ENCODE measurements around the gene B3GNT3. TPM values are rescaled to one million over a fixed set of nuclear protein-coding genes. Genes with fewer than 3 reads are reported as not detected.

B3GNT3 gene
- total RNA-seq, 1 donor from 2014 or later = not detected

GRCh38 chr19:17834350-17835181 is 39.6 kb downstream of the B3GNT3 start:
- no peak overlapping the region for H3K27ac Mint-ChIP-seq (ENCODE audit: unreplicated experiment)
- H3K36me3 Mint-ChIP-seq (ENCODE audit: low read depth) = no peaks in the 10 kb centered on the region
- H3K27me3 Mint-ChIP-seq (ENCODE audit: low read depth) = peaks cover 30% of the 10 kb centered on the region
- no peak for TF ChIP-seq CTCF (conservative IDR thresholded peaks at IDR 0.05)
- peak overlapping the region; percentile 41 for H3K4me3 Mint-ChIP-seq
- peak; percentile 26 for DNase-seq (ENCODE audit: low read depth, low spot score)
- H3K9me3 Mint-ChIP-seq = no peaks in the 10 kb centered on the region
- peaks cover 18% of the 10 kb centered on the region for H3K4me1 Mint-ChIP-seq

- Mint-ChIP-seq H3K27ac (ENCODE audit: unreplicated experiment) (no peak overlapping the region), H3K4me3 (peak overlapping the region; percentile 25), H3K4me1 (peaks cover 16% of the 10 kb centered on the region), H3K36me3 (ENCODE audit: low read depth) (no peaks in the 10 kb centered on the region), H3K27me3 (ENCODE audit: low read depth) (peaks cover 30% of the 10 kb centered on the region), H3K9me3 (no peaks in the 10 kb centered on the region)
- DNase-seq (ENCODE audit: low read depth, low spot score) = no peak
- no peak for TF ChIP-seq CTCF (conservative IDR thresholded peaks at IDR 0.05)
These were observed 40.5 kb downstream of the B3GNT3 start for GRCh38 chr19:17835182-17836006.

- Mint-ChIP-seq H3K27me3 (ENCODE audit: low read depth) (peaks cover 36% of the 10 kb centered on the region), H3K27ac (ENCODE audit: unreplicated experiment) (no peak overlapping the region), H3K36me3 (ENCODE audit: low read depth) (no peaks in the 10 kb centered on the region), H3K9me3 (no peaks in the 10 kb centered on the region), H3K4me3 (no peak overlapping the region), H3K4me1 (peaks cover 19% of the 10 kb centered on the region)
- no peak for DNase-seq (ENCODE audit: low read depth, low spot score)
- no peak for TF ChIP-seq CTCF (conservative IDR thresholded peaks at IDR 0.05)
These were observed 41.6 kb downstream of the B3GNT3 start for GRCh38 chr19:17836530-17836929.

GRCh38 chr19:17837972-17838371 is 43.0 kb downstream of the B3GNT3 start:
- Mint-ChIP-seq H3K4me1 (peaks cover 24% of the 10 kb centered on the region), H3K27me3 (ENCODE audit: low read depth) (peaks cover 41% of the 10 kb centered on the region), H3K36me3 (ENCODE audit: low read depth) (no peaks in the 10 kb centered on the region), H3K27ac (ENCODE audit: unreplicated experiment) (peak overlapping the region; percentile 43), H3K4me3 (no peak overlapping the region), H3K9me3 (no peaks in the 10 kb centered on the region)
- no peak for DNase-seq (ENCODE audit: low read depth, low spot score)
- no peak for TF ChIP-seq CTCF (conservative IDR thresholded peaks at IDR 0.05)

GRCh38 chr19:17840019-17840418 is 45.1 kb downstream of the B3GNT3 start:
- H3K36me3 Mint-ChIP-seq (ENCODE audit: low read depth) = no peaks in the 10 kb centered on the region
- no peak for TF ChIP-seq CTCF (conservative IDR thresholded peaks at IDR 0.05)
- H3K4me1 Mint-ChIP-seq = peaks cover 17% of the 10 kb centered on the region
- no peaks in the 10 kb centered on the region for H3K9me3 Mint-ChIP-seq
- H3K27me3 Mint-ChIP-seq (ENCODE audit: low read depth) = peaks cover 44% of the 10 kb centered on the region
- H3K27ac Mint-ChIP-seq (ENCODE audit: unreplicated experiment) = no peak overlapping the region
- H3K4me3 Mint-ChIP-seq = peak overlapping the region; percentile 23
- DNase-seq (ENCODE audit: low read depth, low spot score) = no peak
